GM12892 (cell line): Measurements from ENCODE around the gene LPIN1.

Experiments
- POLR2A ChIP-seq: IDR thresholded peaks from 2 replicates; pipeline ENCODE4 v1.6.1; 2011; ENCODE audit warnings: low read depth, low read length, control low read depth
- POLR2AphosphoS5 ChIP-seq: IDR thresholded peaks from 2 replicates; pipeline ENCODE4 v1.6.1; 2011; ENCODE audit warnings: low read depth, low read length, control low read depth
- TAF1 ChIP-seq: IDR thresholded peaks from 2 replicates; pipeline ENCODE4 v1.6.1; 2011; ENCODE audit warnings: low read depth, mild to moderate bottlenecking, control low read depth, low read length, borderline replicate concordance

DNA sequence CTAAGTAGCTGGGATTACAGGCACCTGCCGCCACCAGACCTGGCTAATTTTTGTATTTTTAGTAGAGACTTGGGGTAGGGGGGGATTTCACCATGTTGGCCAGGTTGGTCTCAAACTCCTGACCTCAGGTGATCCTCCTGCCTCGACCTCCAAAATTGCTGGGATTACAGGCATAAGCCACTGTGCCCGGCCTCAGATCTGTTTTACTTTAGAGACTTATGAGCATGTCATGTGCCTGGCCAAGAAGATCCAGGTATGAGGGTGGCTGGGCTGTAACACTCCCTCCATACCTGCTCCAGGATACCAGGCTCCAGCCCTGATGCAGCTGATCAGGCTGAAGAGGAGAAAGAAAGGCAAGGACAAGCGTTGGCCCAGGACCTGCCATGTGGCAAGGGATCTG lies 125.0 kb downstream of the LPIN1 start:
- TF ChIP-seq POLR2A = no peak
- TF ChIP-seq POLR2AphosphoS5 = no peak
- no peak for TF ChIP-seq TAF1
